Stimulated activated CD4-positive, alpha-beta T cell treated with anti-CD3 and anti-CD28 coated beads, Interleukin-4, amount 100 ng/mL, for 1 hour (primary cell): ENCODE results near the gene MS4A15.

Experiments
- DNase-seq: peaks from one replicate; pipeline ENCODE4 v3.0.0-alpha.2; 2020

MS4A15 gene

GRCh38 chr11:60780774-60781173 is 24.1 kb downstream of the MS4A15 start:
- no peak for DNase-seq

- DNase-seq, result no peak
Observed at GRCh38 chr11:60781286-60781980, 24.8 kb downstream of the MS4A15 start.

GRCh38 chr11:60781981-60782316 is 25.3 kb downstream of the MS4A15 start:
- no peak for DNase-seq

- DNase-seq, result no peak
Observed at GRCh38 chr11:60782393-60783140, 25.9 kb downstream of the MS4A15 start.

- no peak for DNase-seq
Observed at GRCh38 chr11:60783141-60783484, 26.4 kb downstream of the MS4A15 start.

GRCh38 chr11:60783911-60784310 is 27.2 kb downstream of the MS4A15 start:
- no peak for DNase-seq

- no peak for DNase-seq
Observed at GRCh38 chr11:60785136-60785535, 28.5 kb downstream of the MS4A15 start, which contains the start of gene MS4A10. MS4A10 (plus strand) TSS chr11:60785333; CDS start chr11:60790336, 5,003 bp downstream.

GRCh38 chr11:60785806-60786361 is 29.2 kb downstream of the MS4A15 start:
- DNase-seq, result no peak

GRCh38 chr11:60786811-60787567 is 30.3 kb downstream of the MS4A15 start:
- no peak for DNase-seq

- no peak for DNase-seq
Observed at GRCh38 chr11:60788401-60789125, 31.9 kb downstream of the MS4A15 start.

GRCh38 chr11:60790726-60791125 is 34.1 kb downstream of the MS4A15 start:
- no peak for DNase-seq

- no peak for DNase-seq
Observed at GRCh38 chr11:60791153-60791933, 34.7 kb downstream of the MS4A15 start.

- DNase-seq, result no peak
Observed at GRCh38 chr11:60792521-60792920, 35.9 kb downstream of the MS4A15 start.

- no peak for DNase-seq
Observed at GRCh38 chr11:60795291-60795690, 38.6 kb downstream of the MS4A15 start.

- no peak for DNase-seq
Observed at GRCh38 chr11:60797846-60798630, 41.4 kb downstream of the MS4A15 start.

GRCh38 chr11:60798631-60799030 is 42.0 kb downstream of the MS4A15 start:
- DNase-seq, result no peak

GRCh38 chr11:60801194-60801593 is 44.5 kb downstream of the MS4A15 start:
- no peak for DNase-seq

- DNase-seq, result no peak
Observed at GRCh38 chr11:60803273-60803936, 46.7 kb downstream of the MS4A15 start.

- no peak for DNase-seq
Observed at GRCh38 chr11:60809249-60809648, 52.6 kb downstream of the MS4A15 start.

GRCh38 chr11:60809691-60810090 is 53.0 kb downstream of the MS4A15 start:
- DNase-seq, result no peak

- no peak for DNase-seq
Observed at GRCh38 chr11:60810151-60810550, 53.5 kb downstream of the MS4A15 start.
